GM19395 (cell line): ENCODE measurements around the gene SLC44A5.
A peak's percentile ranks its signal among the peaks of the same experiment; 100 is the strongest.
"Not testable (repeated sequence)": the region's sequence is repeated elsewhere in the genome, so short reads cannot be mapped to it uniquely, and the experiment has no call there.

Experiments
- ATAC-seq: cut with Tn5 transposase; IDR thresholded peaks from one replicate; pipeline ENCODE4 v1.9.1; 2021; ENCODE audit warnings: mild to moderate bottlenecking, moderate library complexity; ENCODE audit not compliant: unreplicated experiment

SLC44A5 gene

DNA sequence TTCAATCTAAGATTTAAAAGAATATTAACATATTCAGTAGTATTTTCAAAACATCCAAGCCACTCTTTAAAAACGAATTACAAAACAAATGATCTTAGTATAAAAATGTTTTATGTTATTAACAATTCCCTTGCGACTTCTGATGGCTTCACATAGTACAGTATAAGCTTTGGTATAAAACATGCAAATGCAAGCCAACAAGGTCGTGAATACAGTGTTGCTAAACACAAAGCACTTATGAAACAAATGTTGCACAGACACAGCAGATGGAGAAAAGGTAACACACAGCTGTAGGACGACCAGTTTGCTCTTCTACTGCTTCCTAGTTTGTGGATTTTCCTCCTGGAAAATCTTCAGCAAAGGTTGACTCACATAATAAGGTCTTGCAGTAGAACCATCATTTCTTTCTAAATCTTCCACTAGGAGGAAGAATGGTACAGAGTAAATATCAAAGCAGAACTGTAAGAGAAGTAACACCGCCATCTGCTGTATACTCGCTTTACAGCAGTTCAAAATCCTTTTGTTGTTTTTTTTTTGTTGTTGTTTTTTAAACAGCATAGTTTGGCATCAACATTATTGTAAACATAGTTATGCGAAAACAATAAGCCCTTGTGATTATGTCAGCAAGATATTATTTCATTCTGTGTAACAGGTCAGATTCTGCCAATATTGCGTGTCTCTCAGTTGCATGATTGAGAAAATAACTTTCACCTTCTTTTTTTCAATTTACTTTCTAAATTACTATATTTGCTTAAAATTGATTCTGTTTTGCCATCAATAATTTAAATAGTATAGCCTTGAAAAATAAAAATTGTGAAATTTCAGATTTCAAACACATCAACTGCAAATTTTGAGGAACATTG, 407.3 kb downstream of the SLC44A5 start:
- ATAC-seq, result peak; percentile 90

- ATAC-seq, result no peak
Observed at GRCh38 chr1:75202751-75203150, 408.2 kb downstream of the SLC44A5 start.

- no peak for ATAC-seq
Observed at GRCh38 chr1:75198761-75199160, 412.2 kb downstream of the SLC44A5 start.

DNA sequence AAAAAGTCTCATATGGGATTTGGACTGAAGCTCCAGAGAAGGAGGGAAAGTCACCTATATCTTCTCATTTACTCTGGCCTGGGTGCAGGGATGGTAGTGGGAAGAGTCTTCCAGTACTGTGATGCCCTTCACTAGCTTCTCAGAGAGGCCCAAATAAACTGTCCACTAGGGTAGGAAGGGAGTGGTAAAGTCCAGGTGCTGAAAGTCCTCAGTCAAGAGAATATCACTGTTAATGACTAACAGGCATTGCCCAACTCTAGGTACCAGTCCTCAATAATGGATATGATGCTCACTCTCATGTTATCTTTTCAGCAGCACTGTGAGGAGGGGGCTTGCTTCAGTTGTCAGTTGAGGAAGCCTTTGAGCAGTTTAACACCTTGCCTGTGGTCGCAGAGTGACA, 412.8 kb downstream of the SLC44A5 start:
- no peak for ATAC-seq

DNA sequence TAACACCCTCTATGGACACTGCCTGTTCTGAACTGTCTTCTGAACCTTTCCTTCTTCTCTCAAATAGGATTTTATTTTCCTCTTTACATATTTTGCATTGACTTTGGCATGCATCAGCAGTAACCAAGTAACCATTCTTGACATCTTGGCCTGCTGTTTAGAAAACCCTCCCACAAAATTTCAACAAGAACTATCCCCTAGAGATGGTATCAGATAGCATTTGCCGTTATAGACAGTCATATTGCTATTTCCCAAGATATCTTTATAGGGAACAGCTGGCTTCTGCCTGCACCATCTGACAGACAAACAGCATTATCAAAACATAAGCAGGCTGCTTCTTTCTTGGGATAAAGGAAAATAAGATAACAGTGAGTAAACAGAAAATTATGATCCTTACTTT, 422.0 kb downstream of the SLC44A5 start:
- no peak for ATAC-seq

DNA sequence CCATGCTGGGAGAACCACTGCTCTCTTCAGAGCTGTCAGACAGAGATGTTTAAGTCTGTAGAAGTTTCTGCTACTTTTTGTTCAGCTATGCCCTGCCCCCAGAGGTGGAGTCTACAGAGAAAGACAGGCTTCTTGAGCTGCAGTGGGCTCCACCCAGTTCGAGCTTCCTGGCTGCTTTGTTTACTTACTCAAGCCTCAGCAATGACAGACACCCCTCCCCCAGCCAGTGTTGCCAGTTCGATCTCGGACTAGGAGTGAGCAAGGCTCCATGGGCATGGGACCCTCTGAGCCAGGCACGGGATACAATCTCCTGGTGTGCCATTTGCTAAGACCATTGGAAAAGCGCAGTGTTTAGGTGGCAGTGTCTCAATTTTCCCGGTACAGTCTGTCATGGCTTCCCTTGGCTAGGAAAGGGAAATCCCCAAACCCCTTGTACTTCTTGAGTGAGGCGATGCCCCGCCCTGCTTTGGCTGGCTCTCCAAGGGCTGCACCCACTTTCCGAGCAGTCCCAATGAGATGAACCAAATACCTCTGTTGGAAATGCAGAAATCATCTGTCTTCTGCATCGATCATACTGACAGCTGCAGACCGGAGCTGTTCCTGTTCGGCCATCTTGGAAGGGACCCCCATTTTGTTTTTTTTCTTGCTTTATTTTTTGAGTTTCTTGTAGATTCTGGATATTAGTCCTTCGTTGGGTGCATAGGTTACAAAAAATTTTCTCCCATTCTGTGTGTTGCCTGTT, 429.5 kb downstream of the SLC44A5 start:
- not testable (repeated sequence) for ATAC-seq

- no peak for ATAC-seq
Observed at GRCh38 chr1:75174031-75174760, 436.7 kb downstream of the SLC44A5 start.

- ATAC-seq, result no peak
Observed at GRCh38 chr1:75172556-75172955, 438.4 kb downstream of the SLC44A5 start.

GRCh38 chr1:75171876-75172275, 439.0 kb downstream of the SLC44A5 start:
- no peak for ATAC-seq

DNA sequence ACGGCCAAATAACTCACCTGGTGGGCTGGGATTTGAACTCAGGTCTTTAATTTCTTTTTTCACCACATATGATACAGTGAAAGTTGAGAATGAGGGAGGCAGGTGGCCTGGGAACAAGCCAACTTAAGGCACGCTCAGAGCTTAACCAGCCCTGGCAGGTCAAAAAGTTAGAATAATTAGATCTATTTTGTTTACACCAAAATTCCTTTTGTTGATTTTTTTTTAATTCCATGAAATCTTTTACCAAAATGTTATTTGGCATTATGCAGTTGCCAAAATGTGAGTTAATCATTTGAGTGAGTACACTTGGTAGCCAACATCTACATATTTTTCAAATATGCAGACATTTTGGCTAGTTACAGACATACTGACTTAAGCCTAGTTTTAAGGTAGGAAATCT, 439.9 kb downstream of the SLC44A5 start:
- no peak for ATAC-seq

- no peak for ATAC-seq
Observed at GRCh38 chr1:75170011-75170410, 440.9 kb downstream of the SLC44A5 start.

- no peak for ATAC-seq
Observed at GRCh38 chr1:75166821-75167220, 444.1 kb downstream of the SLC44A5 start.

GRCh38 chr1:75165264-75165663, 445.6 kb downstream of the SLC44A5 start:
- ATAC-seq, result peak; percentile 68

- no peak for ATAC-seq
Observed at GRCh38 chr1:75159154-75159553, 451.8 kb downstream of the SLC44A5 start.
